ENCODE measurements around the gene METTL15. TPM values are rescaled to one million over a fixed set of nuclear protein-coding genes. Genes with fewer than 3 reads are reported as not detected.
"Not testable (repeated sequence)": the region's sequence is repeated elsewhere in the genome, so short reads cannot be mapped to it uniquely, and the experiment has no call there.

Gene METTL15
- total and polyA plus RNA-seq, 2 experiments from 2014 or later: 9.0 to 19.8 TPM

- ATAC-seq (no peak), DNase-seq (ENCODE audit: low spot score) (no peak)
- Mint-ChIP-seq H3K27ac (peak overlapping the region; percentile 83), H3K4me3 (no peak overlapping the region), H3K27me3 (ENCODE audit: insufficient read depth, low read depth, poor library complexity) (peaks cover 2% of the 10 kb centered on the region), H3K9me3 (peaks cover 45% of the 10 kb centered on the region), H3K4me1 (peaks cover 24% of the 10 kb centered on the region), H3K36me3 (ENCODE audit: low read depth) (peaks cover 53% of the 10 kb centered on the region)
- H3K4me2 ChIP-seq: no peak overlapping the region
- peaks cover 27% of the 10 kb centered on the region for H3K4me1 ChIP-seq (ENCODE audit: insufficient read depth)
- H3K27ac ChIP-seq (ENCODE audit: low read depth): no peak overlapping the region
- H3F3A ChIP-seq (replicated peaks; ENCODE audit: low read depth): no peaks in the 10 kb centered on the region
- TF ChIP-seq STAT1 (IDR thresholded peaks at IDR 0.05; ENCODE audit: unreplicated experiment): no peak
- TF ChIP-seq JUNB (IDR thresholded peaks at IDR 0.05; ENCODE audit: unreplicated experiment): no peak
- TF ChIP-seq EZH2 (IDR thresholded peaks at IDR 0.05; ENCODE audit: low read depth, unreplicated experiment): no peak
- TF ChIP-seq ZNF331 (CRISPR knock-in tag; IDR thresholded peaks at IDR 0.05; ENCODE audit: low read depth): no peak
- no peak for TF ChIP-seq POLR2AphosphoS5 (IDR thresholded peaks at IDR 0.05; ENCODE audit: low read depth)
- TF ChIP-seq EZH2phosphoT487 (IDR thresholded peaks at IDR 0.05; ENCODE audit: unreplicated experiment): no peak
- H4K20me1 ChIP-seq (replicated peaks; ENCODE audit: insufficient read depth): no peaks in the 10 kb centered on the region
- peaks cover 27% of the 10 kb centered on the region for H3K36me3 ChIP-seq (ENCODE audit: insufficient read depth)
- H3K4me3 ChIP-seq: no peak overlapping the region
- no peaks in the 10 kb centered on the region for H3K79me2 ChIP-seq (replicated peaks; ENCODE audit: insufficient read depth)
- no peak overlapping the region for H2AFZ ChIP-seq
- H3K27me3 ChIP-seq (ENCODE audit: insufficient read depth): no peaks in the 10 kb centered on the region
- H3K9me2 ChIP-seq (ENCODE audit: insufficient read depth): no peaks in the 10 kb centered on the region; the same call in 1 of the 2 replicates
These were observed 25.0 kb downstream of the METTL15 start for GRCh38 chr11:28133146-28133545.

GRCh38 chr11:28136157-28136556 is 28.0 kb downstream of the METTL15 start:
- Mint-ChIP-seq H3K4me1 (peaks cover 13% of the 10 kb centered on the region), H3K9me3 (peaks cover 75% of the 10 kb centered on the region), H3K36me3 (ENCODE audit: low read depth) (peaks cover 83% of the 10 kb centered on the region)
- H3K27ac Mint-ChIP-seq; H3K4me3 Mint-ChIP-seq; DNase-seq (ENCODE audit: low spot score); H3K27ac ChIP-seq (ENCODE audit: low read depth); H3K27me3 Mint-ChIP-seq (ENCODE audit: insufficient read depth, low read depth, poor library complexity); H2AFZ ChIP-seq; H3F3A ChIP-seq (replicated peaks; ENCODE audit: low read depth); H3K4me2 ChIP-seq; H3K9me2 ChIP-seq (ENCODE audit: insufficient read depth); ATAC-seq; H3K27me3 ChIP-seq (ENCODE audit: insufficient read depth); H3K4me3 ChIP-seq; H4K20me1 ChIP-seq (replicated peaks; ENCODE audit: insufficient read depth); H3K79me2 ChIP-seq (replicated peaks; ENCODE audit: insufficient read depth): not testable (repeated sequence)
- Histone ChIP-seq H3K36me3 (ENCODE audit: insufficient read depth) (peaks cover 35% of the 10 kb centered on the region), H3K4me1 (ENCODE audit: insufficient read depth) (peaks cover 14% of the 10 kb centered on the region)

GRCh38 chr11:28137366-28137765 is 29.2 kb downstream of the METTL15 start:
- Histone ChIP-seq H3K27ac (ENCODE audit: low read depth) (no peak overlapping the region), H4K20me1 (replicated peaks; ENCODE audit: insufficient read depth) (no peaks in the 10 kb centered on the region), H3K36me3 (ENCODE audit: insufficient read depth) (peaks cover 35% of the 10 kb centered on the region), H2AFZ (no peak overlapping the region), H3K9me2 (ENCODE audit: insufficient read depth) (no peaks in the 10 kb centered on the region; the same call in 1 of the 2 replicates), H3K27me3 (ENCODE audit: insufficient read depth) (no peaks in the 10 kb centered on the region), H3K79me2 (replicated peaks; ENCODE audit: insufficient read depth) (no peaks in the 10 kb centered on the region), H3K4me2 (no peak overlapping the region), H3F3A (replicated peaks; ENCODE audit: low read depth) (no peaks in the 10 kb centered on the region), H3K4me3 (no peak overlapping the region), H3K4me1 (ENCODE audit: insufficient read depth) (0 out of 2 replicates have a peak, but pooled peaks cover 1% of the 10 kb centered on the region)
- Mint-ChIP-seq H3K27me3 (ENCODE audit: insufficient read depth, low read depth, poor library complexity) (peaks cover 3% of the 10 kb centered on the region), H3K4me1 (peaks cover 6% of the 10 kb centered on the region), H3K9me3 (peaks cover 81% of the 10 kb centered on the region), H3K27ac (no peak overlapping the region), H3K4me3 (no peak overlapping the region), H3K36me3 (ENCODE audit: low read depth) (peaks cover 91% of the 10 kb centered on the region)
- no peak for DNase-seq (ENCODE audit: low spot score)
- no peak for ATAC-seq
- TF ChIP-seq ETS1 (IDR thresholded peaks at IDR 0.05) (no peak), CTCF (conservative IDR thresholded peaks at IDR 0.05; ENCODE audit: low read depth in 2 of 2) (no peak), EZH2 (IDR thresholded peaks at IDR 0.05; ENCODE audit: low read depth, unreplicated experiment) (no peak), JUNB (IDR thresholded peaks at IDR 0.05; ENCODE audit: unreplicated experiment) (no peak)

Measured in GM23338 (cell line).